GM18868 (cell line): ENCODE results near the gene PRKAG2.

Experiments
- ATAC-seq: cut with Tn5 transposase; IDR thresholded peaks from one replicate; pipeline ENCODE4 v1.9.1; 2021; ENCODE audit warnings: mild to moderate bottlenecking, moderate library complexity; ENCODE audit not compliant: unreplicated experiment

PRKAG2 gene

GRCh38 chr7:151732834-151733592 is 143.9 kb downstream of the PRKAG2 start:
- no peak for ATAC-seq

- ATAC-seq = no peak
Measured at GRCh38 chr7:151732292-151732691, 144.6 kb downstream of the PRKAG2 start.

- ATAC-seq = no peak
Measured at GRCh38 chr7:151731022-151731441, 145.9 kb downstream of the PRKAG2 start.

GRCh38 chr7:151730591-151730990 is 146.3 kb downstream of the PRKAG2 start:
- ATAC-seq = no peak

GRCh38 chr7:151729521-151729921 is 147.4 kb downstream of the PRKAG2 start:
- ATAC-seq = no peak

GRCh38 chr7:151728746-151729145 is 148.2 kb downstream of the PRKAG2 start:
- no peak for ATAC-seq

GRCh38 chr7:151728286-151728660 is 148.6 kb downstream of the PRKAG2 start:
- ATAC-seq = no peak

- peak; percentile 86 for ATAC-seq
Measured at GRCh38 chr7:151727579-151728285, 149.2 kb downstream of the PRKAG2 start.

GRCh38 chr7:151726652-151727578 is 150.0 kb downstream of the PRKAG2 start:
- ATAC-seq = no peak

- no peak for ATAC-seq
Measured at GRCh38 chr7:151725844-151726651, 150.9 kb downstream of the PRKAG2 start.

GRCh38 chr7:151724920-151725584 is 151.9 kb downstream of the PRKAG2 start:
- ATAC-seq = no peak

- no peak for ATAC-seq
Measured at GRCh38 chr7:151724250-151724915, 152.5 kb downstream of the PRKAG2 start.

GRCh38 chr7:151723321-151723720 is 153.6 kb downstream of the PRKAG2 start:
- ATAC-seq = no peak

- no peak for ATAC-seq
Measured at GRCh38 chr7:151722533-151722932, 154.4 kb downstream of the PRKAG2 start.

GRCh38 chr7:151721694-151722093 is 155.2 kb downstream of the PRKAG2 start:
- no peak for ATAC-seq

GRCh38 chr7:151721236-151721635 is 155.7 kb downstream of the PRKAG2 start:
- no peak for ATAC-seq

GRCh38 chr7:151720280-151720679 is 156.6 kb downstream of the PRKAG2 start:
- ATAC-seq = no peak

GRCh38 chr7:151719897-151720242 is 157.0 kb downstream of the PRKAG2 start:
- no peak for ATAC-seq
